Smooth muscle cell of the brain vasculature (primary cell): Measurements from ENCODE around the gene SLC5A5.
"Not testable (repeated sequence)": the region's sequence is repeated elsewhere in the genome, so short reads cannot be mapped to it uniquely, and the experiment has no call there.

ENCODE experiments used
- DNase-seq: peaks from one replicate; pipeline ENCODE4 v3.0.0-alpha.2; 2012; ENCODE audit warnings: low read depth, low spot score

The SLC5A5 gene

GRCh38 chr19:17919122-17919521 is 47.4 kb downstream of the SLC5A5 start:
- DNase-seq: not testable (repeated sequence)

- DNase-seq: no peak
Measured at GRCh38 chr19:17920527-17920926, 48.8 kb downstream of the SLC5A5 start.

- no peak for DNase-seq
Measured at GRCh38 chr19:17922138-17922537, 50.4 kb downstream of the SLC5A5 start.

GRCh38 chr19:17926044-17926443 is 54.3 kb downstream of the SLC5A5 start:
- DNase-seq: no peak

DNA sequence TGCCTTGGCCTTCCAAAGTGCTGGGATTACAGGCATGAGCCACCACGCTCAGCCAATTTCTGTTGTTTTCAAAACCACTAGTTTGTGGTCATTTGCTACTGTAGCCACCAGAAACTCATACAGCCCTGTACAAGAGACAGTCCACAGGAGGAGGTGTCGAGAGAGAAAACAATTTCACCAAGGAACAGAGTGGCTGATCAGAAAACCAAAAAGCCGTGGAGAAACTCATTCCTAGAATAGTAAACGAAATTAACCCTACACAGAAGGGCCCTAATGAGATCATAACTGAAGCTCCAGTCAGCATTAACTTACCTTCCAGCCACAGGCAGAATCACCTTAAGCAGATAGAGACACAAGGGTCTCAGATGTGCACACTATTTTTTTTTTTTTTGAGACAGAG is 57.3 kb downstream of the SLC5A5 start:
- no peak for DNase-seq

- DNase-seq: no peak
Measured at GRCh38 chr19:17931532-17932191, 59.9 kb downstream of the SLC5A5 start.

DNA sequence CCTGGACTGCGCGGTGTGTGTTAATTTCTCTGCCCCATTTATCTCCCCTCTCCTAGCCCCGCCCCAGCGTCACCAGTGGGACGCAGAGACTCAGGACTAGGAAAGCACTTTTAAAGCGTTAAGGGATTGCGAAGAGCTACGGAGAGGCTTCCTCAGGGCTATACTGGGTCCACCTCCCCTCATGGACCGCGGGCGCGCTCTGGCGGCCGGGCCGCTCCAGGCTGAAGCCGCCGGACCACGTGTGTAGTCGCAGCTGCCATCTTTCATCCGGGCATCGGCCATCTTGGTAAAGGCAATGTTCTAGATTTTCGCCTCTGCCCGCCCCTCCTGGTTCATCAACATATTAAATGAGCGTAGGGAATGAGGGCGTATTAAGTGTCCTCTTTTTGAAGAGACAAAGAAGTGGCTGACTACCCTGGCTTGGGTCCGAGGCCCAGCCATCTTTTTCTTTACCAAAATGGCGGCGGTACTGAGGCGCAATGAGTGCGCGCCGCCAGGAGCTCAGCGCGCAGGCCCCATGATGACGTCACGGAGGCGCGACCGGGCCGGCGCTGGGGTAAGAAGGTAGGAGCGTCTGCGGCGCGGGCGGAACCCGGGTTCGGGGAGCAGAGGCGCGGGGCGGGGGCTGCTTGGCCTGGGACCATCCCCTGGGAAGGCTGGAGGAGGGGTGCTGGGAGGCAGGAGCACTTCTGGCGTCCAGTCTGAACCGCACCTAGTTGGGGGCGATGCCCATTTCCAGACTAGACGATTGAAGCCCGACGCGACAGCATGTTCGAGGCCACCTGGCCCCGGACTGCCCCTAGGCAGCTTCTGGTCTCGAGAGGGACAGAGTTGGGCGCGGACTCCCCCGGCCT is 61.0 kb downstream of the SLC5A5 start, which contains the start of gene CCDC124:
CCDC124 (plus strand) TSS at position 531 of the 854 bp plus-strand sequence. CDS start 3,406 bp downstream, outside the sequence.
- DNase-seq: peak; percentile 86

GRCh38 chr19:17933414-17934129 is 61.8 kb downstream of the SLC5A5 start:
- no peak for DNase-seq

- no peak for DNase-seq
Measured at GRCh38 chr19:17936379-17936778, 64.6 kb downstream of the SLC5A5 start.

DNA sequence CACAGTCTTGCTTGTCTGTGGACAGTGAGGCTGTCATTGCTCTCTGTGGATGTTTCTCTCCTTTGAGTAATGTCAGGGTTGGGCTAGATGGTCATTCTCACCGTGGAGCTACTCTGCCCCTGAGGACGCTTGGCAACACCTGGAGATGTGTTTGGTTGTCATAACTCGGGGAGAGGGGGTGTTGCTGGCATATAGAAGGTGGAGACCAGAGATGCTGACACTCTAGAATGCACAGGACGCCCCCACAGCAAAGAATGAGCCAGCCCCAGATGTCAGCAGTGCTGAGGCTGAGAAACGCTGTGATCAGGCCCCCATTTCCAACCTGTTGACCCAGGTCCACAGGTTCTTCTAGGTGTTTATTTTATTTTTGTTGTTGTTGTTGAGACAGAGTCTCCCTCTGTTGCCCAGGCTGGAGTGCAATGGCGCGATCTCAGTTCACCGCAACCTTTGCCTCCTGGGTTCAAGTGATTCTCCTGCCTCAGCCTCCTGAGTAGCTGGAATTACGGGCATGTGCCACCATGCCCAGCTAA is 65.7 kb downstream of the SLC5A5 start:
- DNase-seq: no peak

- no peak for DNase-seq
Measured at GRCh38 chr19:17938092-17938845, 66.5 kb downstream of the SLC5A5 start.

- no peak for DNase-seq
Measured at GRCh38 chr19:17942181-17942580, 70.4 kb downstream of the SLC5A5 start.

GRCh38 chr19:17942582-17943273 is 71.0 kb downstream of the SLC5A5 start:
- DNase-seq: no peak

- no peak for DNase-seq
Measured at GRCh38 chr19:17943274-17944221, 71.8 kb downstream of the SLC5A5 start.

GRCh38 chr19:17944301-17944700 is 72.6 kb downstream of the SLC5A5 start:
- no peak for DNase-seq
